GM19395 (cell line): ENCODE measurements around the gene HNRNPH3.

Experiments
- ATAC-seq: cut with Tn5 transposase; IDR thresholded peaks from one replicate; pipeline ENCODE4 v1.9.1; 2021; ENCODE audit warnings: mild to moderate bottlenecking, moderate library complexity; ENCODE audit not compliant: unreplicated experiment

HNRNPH3 gene

GRCh38 chr10:68330852-68331454, 911 bp upstream of the HNRNPH3 start:
- no peak for ATAC-seq

GRCh38 chr10:68332259-68333057, 594 bp downstream of the HNRNPH3 start, which contains the start of gene PBLD:
Gene PBLD (minus strand): TSS chr10:68332928. CDS start chr10:68306844, 26,084 bp downstream.
- peak; percentile 33 for ATAC-seq

GRCh38 chr10:68333058-68333395, 1.2 kb downstream of the HNRNPH3 start:
- ATAC-seq = no peak

GRCh38 chr10:68333440-68334431, 1.9 kb downstream of the HNRNPH3 start:
- ATAC-seq = no peak

GRCh38 chr10:68334672-68335467, 3.0 kb downstream of the HNRNPH3 start:
- no peak for ATAC-seq

GRCh38 chr10:68336754-68337351, 5.0 kb downstream of the HNRNPH3 start:
- no peak for ATAC-seq

- ATAC-seq = no peak
These were observed 8.7 kb downstream of the HNRNPH3 start for GRCh38 chr10:68340358-68341080.

GRCh38 chr10:68342909-68343516, 11.1 kb downstream of the HNRNPH3 start:
- no peak for ATAC-seq

GRCh38 chr10:68345621-68346020, 13.8 kb downstream of the HNRNPH3 start:
- no peak for ATAC-seq

- ATAC-seq = no peak
These were observed 14.9 kb downstream of the HNRNPH3 start for GRCh38 chr10:68346774-68347173.

GRCh38 chr10:68348265-68348741, 16.4 kb downstream of the HNRNPH3 start:
- peak; percentile 72 for ATAC-seq

GRCh38 chr10:68353537-68353936, 21.7 kb downstream of the HNRNPH3 start:
- no peak for ATAC-seq

GRCh38 chr10:68359189-68359588, 27.3 kb downstream of the HNRNPH3 start:
- ATAC-seq = no peak

- no peak for ATAC-seq
These were observed 30.7 kb downstream of the HNRNPH3 start for GRCh38 chr10:68362590-68362989.

GRCh38 chr10:68364101-68364886, 32.4 kb downstream of the HNRNPH3 start:
- ATAC-seq = no peak

- ATAC-seq = no peak
These were observed 33.7 kb downstream of the HNRNPH3 start for GRCh38 chr10:68365611-68366010.

GRCh38 chr10:68366600-68366999, 34.7 kb downstream of the HNRNPH3 start:
- ATAC-seq = no peak

- ATAC-seq = no peak
These were observed 35.3 kb downstream of the HNRNPH3 start for GRCh38 chr10:68367121-68367520.
